Bronchial epithelial cell (primary cell): Measurements from ENCODE around the gene ZNF511. TPM values are rescaled to one million over a fixed set of nuclear protein-coding genes. Genes with fewer than 3 reads are reported as not detected.
A peak's percentile ranks its signal among the peaks of the same experiment; 100 is the strongest.

ENCODE experiments used
- DNase-seq: peaks from one replicate; pipeline ENCODE4 v3.0.0-alpha.2; 2010; ENCODE audit warnings: low read depth
- FAIRE-seq: peaks from 2 replicates; lab custom pipeline; 2011; peaks lifted over from hg19 to GRCh38; lab: Jason Lieb, UNC
- H3K27me3 ChIP-seq: 2 replicates; pipeline ENCODE4 v1.5.1; 2011; ENCODE audit warnings: low read length; ENCODE audit not compliant: control insufficient read depth, insufficient read depth
- H3K36me3 ChIP-seq: 2 replicates; pipeline ENCODE4 v1.5.1; 2011; ENCODE audit warnings: low read length; ENCODE audit not compliant: control insufficient read depth, insufficient read depth
- H3K4me3 ChIP-seq: 2 replicates; pipeline ENCODE4 v1.5.1; 2011; ENCODE audit warnings: mild to moderate bottlenecking, low read depth, low read length, control low read depth
- CTCF ChIP-seq: IDR thresholded peaks from 2 replicates; pipeline ENCODE4 v1.5.1; 2011; ENCODE audit warnings: mild to moderate bottlenecking, moderate library complexity, low read length, control low read depth, inconsistent platforms; ENCODE audit not compliant: insufficient read depth, severe bottlenecking
- total RNA-seq: library from RNA; depleted of rRNA; stranded (reverse); fragments of >200 nt; gene quantifications from 2 replicates; pipeline ENCODE4 v1.2.1, GENCODE V29; 2014

Gene ZNF511
- total RNA-seq, 1 donor from 2014 or later, result 23.2 TPM

GRCh38 chr10:133338080-133339071 is 29.7 kb downstream of the ZNF511 start:
- no peak for TF ChIP-seq CTCF
- FAIRE-seq (no peak), DNase-seq (no peak)
- Histone ChIP-seq H3K4me3 (no peak overlapping the region), H3K36me3 (no peaks in the 10 kb centered on the region), H3K27me3 (peaks cover 26% of the 10 kb centered on the region)

- H3K4me3 ChIP-seq, result no peak overlapping the region
- no peak for FAIRE-seq
- DNase-seq, result no peak
- TF ChIP-seq CTCF, result no peak
- no peaks in the 10 kb centered on the region for H3K36me3 ChIP-seq
- H3K27me3 ChIP-seq, result peaks cover 22% of the 10 kb centered on the region
Measured at GRCh38 chr10:133339708-133340380, 31.1 kb downstream of the ZNF511 start.

GRCh38 chr10:133341983-133342382 is 33.3 kb downstream of the ZNF511 start:
- no peak for DNase-seq
- FAIRE-seq, result no peak
- Histone ChIP-seq H3K27me3 (peaks cover 4% of the 10 kb centered on the region), H3K4me3 (no peak overlapping the region), H3K36me3 (no peaks in the 10 kb centered on the region)
- TF ChIP-seq CTCF, result no peak

DNA sequence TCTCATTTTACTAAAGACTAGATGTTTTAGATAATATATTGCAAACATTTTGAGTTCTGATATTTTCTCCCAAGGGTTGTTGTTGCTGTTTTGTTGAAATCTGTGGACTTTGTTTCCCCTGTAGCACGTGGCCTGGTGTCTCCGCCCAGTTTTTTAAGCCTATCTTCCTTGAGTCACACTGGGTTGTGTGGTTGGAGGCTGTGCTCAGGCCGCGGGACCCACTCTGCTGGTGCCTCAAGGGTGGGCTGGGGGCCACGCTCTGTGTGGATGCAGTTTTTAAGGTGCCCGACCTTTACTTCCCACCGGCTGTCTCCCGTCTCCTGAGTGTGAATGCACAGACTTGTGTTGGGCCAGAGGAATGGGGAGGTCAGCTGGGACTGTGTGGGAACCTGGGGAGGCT is 34.2 kb downstream of the ZNF511 start:
- TF ChIP-seq CTCF, result no peak

GRCh38 chr10:133343558-133343957 is 34.8 kb downstream of the ZNF511 start:
- no peak for TF ChIP-seq CTCF
- Histone ChIP-seq H3K4me3 (no peak overlapping the region), H3K36me3 (no peaks in the 10 kb centered on the region), H3K27me3 (no peaks in the 10 kb centered on the region)
- FAIRE-seq (no peak), DNase-seq (peak; percentile 9)

More for the DNA sequence above, 34.2 kb downstream of the ZNF511 start:
- Histone ChIP-seq H3K4me3 (no peak overlapping the region), H3K36me3 (no peaks in the 10 kb centered on the region), H3K27me3 (no peaks in the 10 kb centered on the region)
- DNase-seq (no peak), FAIRE-seq (no peak)
